Measurements from ENCODE around the gene MED29.

DNA sequence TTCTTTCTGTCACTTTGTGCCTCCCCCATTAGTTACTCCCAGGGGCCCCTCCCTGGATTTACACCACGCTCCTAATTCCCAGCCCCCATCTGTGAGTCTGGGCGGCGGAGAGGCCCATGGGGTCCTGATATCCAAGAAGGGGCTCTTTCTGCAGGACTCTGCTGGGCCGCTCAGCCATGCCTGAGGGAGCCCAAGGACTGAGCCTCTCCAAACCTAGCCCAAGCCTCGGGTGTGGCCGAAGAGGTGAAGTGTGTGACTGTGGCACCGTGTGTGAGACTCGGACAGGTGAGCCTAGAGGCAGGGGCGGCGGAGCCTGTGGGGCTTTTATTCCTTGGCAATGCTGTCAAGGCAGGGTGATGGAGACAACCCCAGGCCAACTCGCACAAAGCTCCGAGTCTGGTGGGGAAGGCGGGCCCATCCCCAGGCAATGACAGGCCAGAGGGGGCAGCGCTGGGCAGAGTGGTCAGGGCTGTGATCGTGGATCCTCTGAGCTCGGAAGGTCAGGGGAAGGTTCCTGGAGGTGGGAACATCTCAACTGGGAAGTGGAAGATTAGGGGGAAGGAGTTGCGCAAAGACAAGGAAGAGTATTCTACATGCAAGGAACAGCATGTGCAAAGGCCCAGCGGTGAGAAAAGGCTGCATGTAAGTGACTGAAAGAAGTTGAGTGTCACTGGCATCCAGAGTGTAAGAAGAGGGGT lies 22.9 kb downstream of the MED29 start:
- TF ChIP-seq, protein P1, sequence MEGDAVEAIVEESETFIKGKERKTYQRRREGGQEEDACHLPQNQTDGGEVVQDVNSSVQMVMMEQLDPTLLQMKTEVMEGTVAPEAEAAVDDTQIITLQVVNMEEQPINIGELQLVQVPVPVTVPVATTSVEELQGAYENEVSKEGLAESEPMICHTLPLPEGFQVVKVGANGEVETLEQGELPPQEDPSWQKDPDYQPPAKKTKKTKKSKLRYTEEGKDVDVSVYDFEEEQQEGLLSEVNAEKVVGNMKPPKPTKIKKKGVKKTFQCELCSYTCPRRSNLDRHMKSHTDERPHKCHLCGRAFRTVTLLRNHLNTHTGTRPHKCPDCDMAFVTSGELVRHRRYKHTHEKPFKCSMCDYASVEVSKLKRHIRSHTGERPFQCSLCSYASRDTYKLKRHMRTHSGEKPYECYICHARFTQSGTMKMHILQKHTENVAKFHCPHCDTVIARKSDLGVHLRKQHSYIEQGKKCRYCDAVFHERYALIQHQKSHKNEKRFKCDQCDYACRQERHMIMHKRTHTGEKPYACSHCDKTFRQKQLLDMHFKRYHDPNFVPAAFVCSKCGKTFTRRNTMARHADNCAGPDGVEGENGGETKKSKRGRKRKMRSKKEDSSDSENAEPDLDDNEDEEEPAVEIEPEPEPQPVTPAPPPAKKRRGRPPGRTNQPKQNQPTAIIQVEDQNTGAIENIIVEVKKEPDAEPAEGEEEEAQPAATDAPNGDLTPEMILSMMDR (IDR thresholded peaks at IDR 0.05): no peak
- TF ChIP-seq POLR2A (IDR thresholded peaks at IDR 0.05): no peak

Data from testis (tissue), 2 donors.